Testis (tissue), 3 donors: ENCODE data around the gene SHROOM3. TPM values are rescaled to one million over a fixed set of nuclear protein-coding genes. Genes with fewer than 3 reads are reported as not detected.

ENCODE experiments used
- DNase-seq: peaks from one replicate; pipeline ENCODE4 v3.0.0-alpha.2; 2019
- H3K27ac ChIP-seq, 2 donors: fragments of 200-600 bp; sonication (generic); one replicate each; pipeline ENCODE4 v1.5.1; 2019
- H3K27me3 ChIP-seq: fragments of 200-600 bp; sonication (generic); one replicate; pipeline ENCODE4 v1.5.1; 2019
- H3K36me3 ChIP-seq: fragments of 200-600 bp; sonication (generic); one replicate; pipeline ENCODE4 v1.5.1; 2017; ENCODE audit warnings: low read depth; ENCODE audit errors: missing control alignments
- H3K4me1 ChIP-seq: fragments of 200-600 bp; sonication (generic); one replicate; pipeline ENCODE4 v1.5.1; 2019
- H3K4me3 ChIP-seq, 2 donors: fragments of 200-600 bp; sonication (generic); one replicate each; pipeline ENCODE4 v1.5.1; 2017 to 2019
- H3K9me3 ChIP-seq: fragments of 200-600 bp; sonication (generic); one replicate; pipeline ENCODE4 v1.5.1; 2017
- CTCF ChIP-seq, 3 experiments: fragments of 450-650 bp in 2 of 3; fragments of 200-600 bp in 1 of 3; sonication (generic) in 1 of 3; IDR thresholded peaks; one replicate each; pipeline ENCODE4 v1.5.1; 2016 to 2019; ENCODE audit warnings: antibody characterized with exemption in 3 of 3, mild to moderate bottlenecking in 2 of 3, moderate library complexity in 1 of 3
- POLR2A ChIP-seq: fragments of 450-650 bp; IDR thresholded peaks from one replicate; pipeline ENCODE4 v1.6.1; 2017; ENCODE audit warnings: antibody characterized with exemption, mild to moderate bottlenecking, moderate library complexity
- WGBS, 2 donors: methylation state at CpG; one replicate each; pipeline ENCODE4 v1.1.5; 2018; 5-methylcytosine and 5-hydroxymethylcytosine counted together
- intact Hi-C: fragments of 100-400 bp; cut with DNase I; formaldehyde crosslinking; loops from one replicate; pipeline ENCODE4 v1.15.1; 2023; ENCODE audit warnings: low total_unique reads
- polyA plus RNA-seq: library from polyadenylated mRNA; stranded (reverse); fragments of 350-450 nt; fragmentation: Illumina TruSeq; extraction: RNeasy Lipid Tissue Mini Kit (QIAGEN cat#74804); gene quantifications from one replicate; pipeline ENCODE4 v1.2.3, GENCODE V29; 2014; ENCODE audit warnings: low read depth, low replicate concordance; ENCODE audit not compliant: insufficient read depth
- total RNA-seq, 2 donors: library from RNA; depleted of rRNA; stranded (reverse); fragments of >200 nt; gene quantifications; one replicate each; pipeline ENCODE4 v1.2.3, GENCODE V29; 2016

The SHROOM3 gene
- total and polyA plus RNA-seq, 3 donors from 2014 or later = 3.9 to 7.2 (median 6.4) TPM

GRCh38 chr4:76563454-76564122 is 128.6 kb downstream of the SHROOM3 start:
- WGBS, 2 donors = 92 to 93% methylated on average over 7 of the region's 7 CpGs
- no peak overlapping the region for H3K27ac ChIP-seq

GRCh38 chr4:76564123-76564915 is 129.3 kb downstream of the SHROOM3 start:
- H3K4me1 ChIP-seq = peaks cover 9% of the 10 kb centered on the region
- DNase-seq = no peak

More at GRCh38 chr4:76563454-76564122, 128.6 kb downstream of the SHROOM3 start:
- no peak overlapping the region for H3K4me3 ChIP-seq
- no peaks in the 10 kb centered on the region for H3K36me3 ChIP-seq
- peaks cover 9% of the 10 kb centered on the region for H3K4me1 ChIP-seq
- DNase-seq = no peak
- H3K9me3 ChIP-seq = no peaks in the 10 kb centered on the region
- no peaks in the 10 kb centered on the region for H3K27me3 ChIP-seq
- no peak for TF ChIP-seq POLR2A
- no peak for TF ChIP-seq CTCF (IDR thresholded peaks at IDR 0.05)
- intact Hi-C loops = no loop called here

GRCh38 chr4:76568262-76568661 is 133.2 kb downstream of the SHROOM3 start:
- DNase-seq = no peak
- no peaks in the 10 kb centered on the region for H3K27me3 ChIP-seq
- H3K9me3 ChIP-seq = no peaks in the 10 kb centered on the region
- TF ChIP-seq POLR2A = no peak
- TF ChIP-seq CTCF (IDR thresholded peaks at IDR 0.05) = no peak
- no peak overlapping the region for H3K27ac ChIP-seq
- H3K36me3 ChIP-seq = no peaks in the 10 kb centered on the region
- intact Hi-C loops = no loop called here
- H3K4me1 ChIP-seq = no peaks in the 10 kb centered on the region
- H3K4me3 ChIP-seq = no peak overlapping the region
- 76 to 83% methylated on average over 5 of the region's 5 CpGs for WGBS, 2 donors

More at GRCh38 chr4:76564123-76564915, 129.3 kb downstream of the SHROOM3 start:
- no peaks in the 10 kb centered on the region for H3K9me3 ChIP-seq
- 86 to 96% methylated on average over 4 of the region's 4 CpGs for WGBS, 2 donors
- intact Hi-C loops = no loop called here
- H3K36me3 ChIP-seq = no peaks in the 10 kb centered on the region
- no peak for TF ChIP-seq CTCF (IDR thresholded peaks at IDR 0.05)
- no peak for TF ChIP-seq POLR2A
- H3K27ac ChIP-seq = no peak overlapping the region
- no peaks in the 10 kb centered on the region for H3K27me3 ChIP-seq
- H3K4me3 ChIP-seq = no peak overlapping the region

GRCh38 chr4:76569225-76569624 is 134.2 kb downstream of the SHROOM3 start:
- Histone ChIP-seq H3K36me3 (no peaks in the 10 kb centered on the region), H3K27ac (no peak overlapping the region), H3K4me1 (no peaks in the 10 kb centered on the region), H3K27me3 (no peaks in the 10 kb centered on the region), H3K9me3 (no peaks in the 10 kb centered on the region), H3K4me3 (no peak overlapping the region)
- no peak for DNase-seq
- 79 to 95% methylated on average over 3 of the region's 3 CpGs for WGBS, 2 donors
- TF ChIP-seq CTCF (IDR thresholded peaks at IDR 0.05) = no peak
- TF ChIP-seq POLR2A = no peak
- intact Hi-C loops = no loop called here
